AG04449 (cell line): ENCODE data around the gene LARGE2.

Experiments used
- CTCF ChIA-PET: fragments of 350-600 bp; formaldehyde crosslinking; extraction: SDS; loops from one replicate; lab custom pipeline; 2021; ENCODE audit warnings: antibody characterized with exemption; lab: Yijun Ruan, JAX
- POLR2A ChIA-PET: fragments of 400-600, 350-600 bp; formaldehyde crosslinking; extraction: SDS; loops from one replicate; lab custom pipeline; 2020; ENCODE audit warnings: antibody characterized with exemption, inconsistent platforms; lab: Yijun Ruan, JAX
- DNase-seq: peaks from one replicate; pipeline ENCODE4 v3.0.0-alpha.2; 2010; ENCODE audit warnings: low read depth, low spot score
- H3K4me3 ChIP-seq: 2 replicates; pipeline ENCODE4 v1.5.1; 2011; ENCODE audit warnings: low read depth, mild to moderate bottlenecking, control low read depth, low read length
- CTCF ChIP-seq: IDR thresholded peaks from one replicate; pipeline ENCODE4 v1.5.1; 2011; ENCODE audit warnings: mild to moderate bottlenecking, moderate library complexity, low read length, control low read depth, inconsistent platforms; ENCODE audit not compliant: insufficient read depth; ENCODE audit errors: missing control alignments

The LARGE2 gene

GRCh38 chr11:45909594-45910475 lies 12.6 kb upstream of the LARGE2 start:
- DNase-seq, result no peak
- ChIA-PET POLR2A (no interaction called here), CTCF (no interaction called here)
- TF ChIP-seq CTCF, result no peak
- no peak overlapping the region for H3K4me3 ChIP-seq

- POLR2A ChIA-PET, result no interaction called here
- H3K4me3 ChIP-seq, result no peak overlapping the region
- CTCF ChIA-PET, result no interaction called here
Measured at GRCh38 chr11:45910623-45911022, 11.8 kb upstream of the LARGE2 start.

GRCh38 chr11:45913514-45913913 lies 8.9 kb upstream of the LARGE2 start:
- no peak for DNase-seq
- ChIA-PET CTCF (interaction anchor here (0.9 to 1.4 kb wide), 2 partner anchors 40 to 93 kb away, joined by 3 to 5 read pairs; no protein-coding TSS in a partner anchor), POLR2A (no interaction called here)
- no peak for TF ChIP-seq CTCF
- H3K4me3 ChIP-seq, result no peak overlapping the region

More at GRCh38 chr11:45910623-45911022, 11.8 kb upstream of the LARGE2 start:
- DNase-seq, result no peak
- no peak for TF ChIP-seq CTCF

DNA sequence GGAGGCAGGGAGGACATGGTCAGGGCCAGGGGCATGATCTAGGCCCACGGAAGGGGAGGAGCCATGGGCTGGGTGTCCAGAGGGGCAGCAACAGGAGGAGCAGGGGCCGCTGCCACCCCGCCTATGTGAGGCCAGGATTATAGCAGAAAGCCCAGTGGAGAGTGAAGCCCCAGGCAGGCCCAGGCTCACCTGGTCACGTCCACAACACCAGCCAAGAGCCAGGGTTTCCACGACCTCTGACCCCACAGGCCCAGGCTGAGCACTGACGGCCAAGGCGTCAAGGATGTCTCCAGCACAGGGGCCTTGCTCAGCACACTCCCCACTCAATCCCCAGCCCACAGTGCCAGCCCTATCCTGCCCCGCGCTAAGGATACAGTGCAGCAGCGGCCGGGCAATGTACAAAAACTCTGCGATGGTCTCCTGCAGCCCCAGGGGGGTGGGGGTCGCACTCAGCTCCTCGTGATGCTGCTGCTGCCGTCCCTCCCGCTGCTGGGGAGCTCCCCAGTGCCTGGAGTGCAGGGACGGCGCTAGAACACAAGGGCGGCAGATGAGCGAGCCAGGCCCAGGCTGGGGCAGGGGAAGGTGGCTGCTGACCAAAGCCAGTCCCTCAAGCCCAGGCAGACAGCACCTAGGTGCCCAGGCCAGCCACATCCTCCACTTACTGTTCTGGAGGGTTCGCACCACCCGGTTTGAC lies 8.4 kb upstream of the LARGE2 start:
- H3K4me3 ChIP-seq, result no peak overlapping the region
- TF ChIP-seq CTCF, result no peak
- no peak for DNase-seq
- ChIA-PET POLR2A (no interaction called here), CTCF (interaction anchor here (0.9 to 1.4 kb wide), 2 partner anchors 41 to 93 kb away, joined by 3 to 5 read pairs; no protein-coding TSS in a partner anchor)

GRCh38 chr11:45915446-45915845 lies 7.0 kb upstream of the LARGE2 start:
- TF ChIP-seq CTCF, result no peak
- CTCF ChIA-PET, result interaction anchor here (0.9 to 1.5 kb wide), 2 partner anchors 15 to 72 kb away, joined by 3 to 4 read pairs; no protein-coding TSS in a partner anchor
- POLR2A ChIA-PET, result no interaction called here
- no peak for DNase-seq
- no peak overlapping the region for H3K4me3 ChIP-seq

- no peak for DNase-seq
- ChIA-PET POLR2A (interaction anchor here (0.9 to 1.1 kb wide), 3 partner anchors 13 to 87 kb away, joined by 3 read pairs; no protein-coding TSS in a partner anchor), CTCF (interaction anchor here (0.9 to 1.3 kb wide), 3 partner anchors 47 to 86 kb away, joined by 3 to 5 read pairs (median 3); no protein-coding TSS in a partner anchor)
- peak overlapping the region; percentile 100 for H3K4me3 ChIP-seq
- TF ChIP-seq CTCF, result no peak
Measured at GRCh38 chr11:45917286-45917622, 5.2 kb upstream of the LARGE2 start.
